GM18858 (cell line): ENCODE results near the gene RSAD1.

ENCODE experiments used
- ATAC-seq: cut with Tn5 transposase; IDR thresholded peaks from one replicate; pipeline ENCODE4 v1.9.1; 2021; ENCODE audit not compliant: unreplicated experiment

RSAD1 gene

GRCh38 chr17:50517011-50517410 is 38.4 kb downstream of the RSAD1 start:
- no peak for ATAC-seq

GRCh38 chr17:50517504-50518383 is 39.1 kb downstream of the RSAD1 start:
- no peak for ATAC-seq

GRCh38 chr17:50518384-50519023 is 39.8 kb downstream of the RSAD1 start:
- no peak for ATAC-seq

GRCh38 chr17:50519141-50519834 is 40.6 kb downstream of the RSAD1 start:
- no peak for ATAC-seq

- no peak for ATAC-seq
Measured at GRCh38 chr17:50520483-50520882, 41.8 kb downstream of the RSAD1 start.

- no peak for ATAC-seq
Measured at GRCh38 chr17:50521514-50521913, 42.9 kb downstream of the RSAD1 start.

- ATAC-seq = no peak
Measured at GRCh38 chr17:50522766-50523165, 44.1 kb downstream of the RSAD1 start.

GRCh38 chr17:50523208-50523607 is 44.5 kb downstream of the RSAD1 start:
- no peak for ATAC-seq

- no peak for ATAC-seq
Measured at GRCh38 chr17:50524838-50525237, 46.2 kb downstream of the RSAD1 start.

- no peak for ATAC-seq
Measured at GRCh38 chr17:50527155-50527762, 48.6 kb downstream of the RSAD1 start.

- no peak for ATAC-seq
Measured at GRCh38 chr17:50527949-50528474, 49.4 kb downstream of the RSAD1 start.

GRCh38 chr17:50529849-50530248 is 51.2 kb downstream of the RSAD1 start:
- ATAC-seq = no peak

GRCh38 chr17:50531428-50532025 is 52.9 kb downstream of the RSAD1 start:
- no peak for ATAC-seq

GRCh38 chr17:50532452-50533024 is 53.9 kb downstream of the RSAD1 start, which contains the start of gene EPN3:
EPN3 (plus strand) TSS chr17:50532735; CDS start chr17:50536557, 3,822 bp downstream.
- ATAC-seq = no peak

GRCh38 chr17:50533185-50533584 is 54.5 kb downstream of the RSAD1 start:
- ATAC-seq = no peak

GRCh38 chr17:50533720-50534148 is 55.1 kb downstream of the RSAD1 start:
- no peak for ATAC-seq

- no peak for ATAC-seq
Measured at GRCh38 chr17:50534222-50534978, 55.7 kb downstream of the RSAD1 start.

- ATAC-seq = no peak
Measured at GRCh38 chr17:50534979-50535326, 56.3 kb downstream of the RSAD1 start.

- ATAC-seq = no peak
Measured at GRCh38 chr17:50535407-50535806, 56.7 kb downstream of the RSAD1 start.
